ENCODE data around the gene GZMB.
"Not testable (repeated sequence)": the region's sequence is repeated elsewhere in the genome, so short reads cannot be mapped to it uniquely, and the experiment has no call there.

Gene GZMB

DNA sequence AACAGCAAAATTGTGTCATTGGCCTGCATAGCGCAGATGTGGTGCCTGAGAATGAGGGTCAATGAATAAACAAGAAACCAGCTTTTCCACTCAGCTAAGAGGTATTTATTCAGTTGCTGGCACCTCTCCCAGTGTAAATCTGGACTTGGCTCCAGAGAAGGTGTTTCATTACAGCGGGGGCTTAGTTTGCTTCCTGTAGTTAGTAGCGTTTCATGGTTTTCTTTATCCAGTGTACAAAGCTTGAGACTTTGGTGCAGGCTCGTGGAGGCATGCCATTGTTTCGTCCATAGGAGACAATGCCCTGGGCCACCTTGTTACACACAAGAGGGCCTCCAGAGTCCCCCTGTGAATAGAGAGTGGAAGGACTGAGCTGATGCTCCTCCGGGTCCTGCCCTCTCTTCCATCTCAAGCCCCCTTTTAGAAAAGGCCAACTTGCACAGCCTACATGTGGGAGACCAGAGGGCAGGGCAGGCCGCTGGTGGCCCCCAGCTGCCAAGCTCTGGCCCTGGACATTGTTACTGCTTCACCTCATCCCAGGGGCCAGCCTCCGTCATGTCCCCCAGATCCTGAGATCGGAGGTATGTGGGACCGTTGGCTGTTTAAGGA is 3.0 kb downstream of the GZMB start:
- no peak for DNase-seq

GRCh38 chr14:24630087-24630871 is 3.7 kb downstream of the GZMB start:
- DNase-seq: no peak

DNA sequence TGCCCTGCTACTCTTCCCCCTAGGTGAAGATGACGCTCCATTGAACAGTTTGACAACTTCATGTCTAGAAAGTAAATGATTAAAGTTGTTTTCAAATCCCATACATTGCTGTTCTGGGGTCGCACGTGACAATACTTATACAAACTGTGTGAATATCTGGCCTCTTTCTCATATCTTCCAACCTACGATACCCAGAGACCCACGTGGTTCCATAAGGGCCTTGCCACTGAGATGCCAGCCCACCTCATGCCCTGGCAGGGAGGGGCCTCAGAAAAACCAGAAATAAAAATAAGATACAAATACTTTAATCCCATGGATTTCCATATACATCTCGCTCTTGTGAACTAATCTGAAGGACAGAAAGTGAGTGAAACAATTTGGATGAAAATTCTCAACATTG is 4.5 kb downstream of the GZMB start:
- DNase-seq: no peak

DNA sequence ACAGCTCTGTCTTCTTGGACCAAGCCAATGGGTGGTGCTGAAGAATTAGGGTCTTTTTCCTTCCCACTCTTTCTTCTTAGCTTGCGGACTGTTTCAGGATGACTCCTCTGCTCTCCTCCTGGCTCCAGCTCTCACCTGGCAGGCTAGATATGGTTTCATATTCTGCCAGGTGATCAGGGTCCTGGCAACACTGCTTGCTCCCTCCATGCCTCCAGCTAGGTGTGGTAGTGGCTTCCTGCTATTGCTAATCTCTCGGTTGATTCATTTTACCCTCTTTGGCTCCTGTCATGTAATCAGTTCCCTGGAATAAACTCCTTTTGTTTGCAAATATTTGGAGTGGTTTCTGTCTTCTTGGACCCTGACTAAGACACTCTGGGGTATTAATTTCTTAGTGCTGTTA is 20.2 kb downstream of the GZMB start:
- no peak for DNase-seq

GRCh38 chr14:24613241-24613640 is 20.7 kb downstream of the GZMB start:
- no peak for DNase-seq

DNA sequence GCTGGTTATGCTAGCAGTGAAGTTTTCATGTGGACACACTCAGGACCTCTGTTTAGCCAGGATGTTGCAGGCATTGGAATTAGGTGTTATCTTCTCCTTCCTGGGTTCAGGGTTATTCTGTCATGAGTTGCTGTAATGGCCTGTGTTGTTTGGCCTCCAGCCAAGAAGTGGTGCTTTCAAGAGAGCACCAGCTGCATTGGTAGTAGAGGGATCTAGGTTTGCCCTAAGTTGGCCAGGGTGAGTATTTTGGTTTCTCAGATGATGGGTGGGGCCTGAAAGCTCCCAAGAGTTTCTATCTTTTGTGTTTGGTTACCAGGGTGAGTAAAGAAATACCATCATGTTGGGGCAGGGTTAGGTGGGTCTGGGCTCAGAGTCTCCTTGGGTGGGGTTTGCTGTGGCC is 21.8 kb downstream of the GZMB start:
- DNase-seq: no peak

GRCh38 chr14:24609655-24610344 is 24.2 kb downstream of the GZMB start, which contains the start of gene GZMH:
Gene GZMH, minus strand, starts transcription at chr14:24609685. Its CDS starts 72 bp downstream, at chr14:24609613.
- no peak for DNase-seq

GRCh38 chr14:24607635-24608514 is 26.1 kb downstream of the GZMB start:
- no peak for DNase-seq

- no peak for DNase-seq
These were observed 26.9 kb downstream of the GZMB start for GRCh38 chr14:24607081-24607480.

DNA sequence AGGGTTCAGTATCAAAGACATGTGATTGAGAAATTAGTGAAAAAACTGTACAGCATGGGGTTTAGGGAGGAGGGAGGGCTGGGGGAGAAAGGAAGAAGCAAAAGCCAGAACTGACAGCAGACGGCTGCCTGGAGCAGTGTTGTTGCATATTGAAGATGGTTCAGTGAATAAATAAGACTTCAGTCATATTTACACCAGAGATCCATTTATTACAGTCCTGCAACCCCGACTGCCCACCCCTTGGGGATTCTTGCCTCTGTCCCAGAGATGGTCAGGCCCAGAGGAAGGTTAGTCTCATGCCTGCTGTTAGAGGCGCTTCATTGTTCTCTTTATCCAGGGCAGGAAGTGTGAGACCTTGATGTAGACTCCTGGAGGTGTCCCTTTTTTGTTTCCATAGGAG is 27.7 kb downstream of the GZMB start:
- DNase-seq: no peak

DNA sequence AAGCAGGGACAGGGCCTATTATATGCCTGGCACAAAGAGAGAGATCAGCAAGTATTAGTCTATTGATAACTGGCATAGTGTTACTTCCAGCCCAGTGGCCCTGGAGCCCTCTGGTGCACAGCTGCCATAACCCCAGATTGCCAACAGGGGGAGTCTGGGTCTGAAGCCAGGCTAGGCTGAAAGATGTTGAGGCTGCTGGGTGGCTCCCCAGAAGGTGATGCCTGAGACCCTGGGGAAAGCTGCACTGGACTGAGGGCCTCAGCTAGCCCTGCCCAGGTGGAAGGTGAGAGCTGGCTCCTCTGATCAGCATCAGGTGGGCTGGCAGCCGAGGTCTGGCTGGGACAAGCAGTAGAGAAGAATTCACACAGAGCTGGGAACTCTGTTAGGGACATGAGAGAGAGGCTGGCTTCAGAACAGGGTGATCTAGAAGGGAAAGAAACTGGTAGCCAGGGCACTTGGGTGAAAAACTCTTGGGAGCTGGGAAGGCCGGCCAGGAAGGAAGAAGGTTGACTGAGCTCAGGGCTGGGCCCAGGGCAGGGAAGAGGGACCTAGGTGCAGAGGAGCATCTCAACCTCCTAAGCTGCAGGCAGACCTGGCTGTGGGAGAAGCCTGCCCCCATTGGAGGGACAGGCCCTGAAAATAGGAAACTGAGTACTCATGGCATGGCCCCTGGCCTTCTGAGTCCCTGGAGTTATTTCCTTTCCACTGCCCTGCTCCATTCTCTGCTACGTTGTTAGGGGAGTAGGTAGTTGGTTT is 28.4 kb downstream of the GZMB start:
- peak; percentile 9 to 58 (median 24) for DNase-seq

GRCh38 chr14:24597403-24597802 is 36.6 kb downstream of the GZMB start:
- DNase-seq: no peak

DNA sequence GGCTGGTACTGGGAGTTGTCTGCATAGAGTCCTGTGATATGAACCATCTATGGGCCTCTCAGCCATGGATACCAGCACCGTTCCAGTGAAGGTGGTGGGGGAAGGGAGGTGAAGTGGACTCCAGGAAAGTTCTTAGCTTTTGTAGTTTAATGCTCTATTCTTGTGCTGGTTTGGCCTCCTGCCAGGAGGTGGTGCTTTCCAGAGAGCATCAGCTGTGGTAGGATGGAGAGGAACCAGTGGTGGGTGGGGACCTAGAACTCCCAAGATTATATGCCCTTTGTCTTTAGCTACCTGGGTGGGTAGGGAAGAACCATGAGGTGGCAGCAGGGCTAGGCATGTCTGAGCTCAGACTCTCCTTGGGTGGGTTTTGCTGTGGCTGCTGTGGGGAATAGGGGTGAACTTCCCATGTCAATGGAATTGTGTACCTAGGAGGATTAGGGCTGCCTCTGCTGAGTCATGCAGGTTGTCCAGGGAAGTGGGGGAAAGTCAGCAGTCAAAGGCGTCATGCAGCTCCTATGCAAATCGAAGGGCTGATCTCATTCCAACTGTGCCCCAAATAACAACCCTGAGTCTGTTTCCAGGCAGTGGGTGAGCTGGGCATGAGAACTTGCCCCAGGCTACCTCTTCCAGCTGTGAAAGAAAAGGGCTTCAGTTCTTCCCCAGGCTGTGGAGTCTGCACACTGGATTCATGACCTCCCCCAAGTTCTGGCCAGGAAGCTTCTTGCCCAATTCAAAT is 38.7 kb downstream of the GZMB start:
- DNase-seq: no peak

GRCh38 chr14:24591004-24591403 is 43.0 kb downstream of the GZMB start:
- not testable (repeated sequence) for DNase-seq

GRCh38 chr14:24584402-24584801 is 49.6 kb downstream of the GZMB start:
- not testable (repeated sequence) for DNase-seq

Data from activated CD4-positive, CD25-positive, alpha-beta regulatory T cell (primary cell).